IMR-90 (cell line): ENCODE measurements around the gene RAP2C. TPM values are rescaled to one million over a fixed set of nuclear protein-coding genes. Genes with fewer than 3 reads are reported as not detected.

Experiments used
- ATAC-seq: fragments of 200-7000 bp; cut with Tn5 transposase; 2 replicates; pipeline ENCODE4 v1.9.1; 2020; ENCODE audit warnings: low read depth, mild to moderate bottlenecking, moderate library complexity
- BruUV-seq: library from RNA; stranded (reverse); fragments of 400-500 nt; replicated peaks from 2 replicates; lab custom pipeline; 2021; lab: Mats Ljungman, UMichigan
- CTCF ChIA-PET: fragments of 300-600 bp; formaldehyde crosslinking; extraction: SDS; loops from one replicate; lab custom pipeline; 2021; ENCODE audit warnings: antibody characterized with exemption; lab: Yijun Ruan, JAX
- POLR2A ChIA-PET: fragments of 300-600 bp; sonication (Branson Sonifier 250); formaldehyde crosslinking; loops from one replicate; lab custom pipeline; 2022; ENCODE audit warnings: antibody characterized with exemption; ENCODE audit not compliant: unreplicated experiment; lab: Charles Lee
- DNase-seq: peaks from one replicate; pipeline ENCODE4 v3.0.0; 2013
- H2AFZ ChIP-seq: replicated peaks from 2 replicates; pipeline ENCODE3; 2013; ENCODE audit warnings: low read length, mild to moderate bottlenecking; ENCODE audit not compliant: poor library complexity
- H2AK5ac ChIP-seq: 2 replicates; pipeline ENCODE4 v1.6.1; 2013; ENCODE audit warnings: low read depth, low read length, inconsistent platforms
- H2AK9ac ChIP-seq: replicated peaks from 2 replicates; pipeline ENCODE3; 2013; ENCODE audit warnings: mild to moderate bottlenecking, low read depth, low read length, moderate library complexity; ENCODE audit not compliant: poor library complexity
- H2BK120ac ChIP-seq: 2 replicates; pipeline ENCODE4 v1.6.1; 2013; ENCODE audit warnings: low read depth, low read length, inconsistent platforms
- H2BK15ac ChIP-seq: 3 replicates; pipeline ENCODE4 v1.6.1; 2013; ENCODE audit warnings: low read depth, low read length, inconsistent platforms
- H2BK20ac ChIP-seq: 2 replicates; pipeline ENCODE4 v1.6.1; 2013; ENCODE audit warnings: low read depth, mild to moderate bottlenecking, inconsistent platforms, low read length, moderate library complexity
- H2BK5ac ChIP-seq: 2 replicates; pipeline ENCODE4 v1.6.1; 2013; ENCODE audit warnings: mild to moderate bottlenecking, low read depth, low read length, inconsistent platforms; ENCODE audit not compliant: poor library complexity, severe bottlenecking
- H3K14ac ChIP-seq: replicated peaks from 2 replicates; pipeline ENCODE4 v1.6.1; 2013; ENCODE audit warnings: low read depth, low read length, inconsistent platforms
- H3K18ac ChIP-seq: 2 replicates; pipeline ENCODE4 v1.6.1; 2013; ENCODE audit warnings: low read depth, low read length, control low read depth
- H3K23ac ChIP-seq: 2 replicates; pipeline ENCODE4 v1.6.1; 2013; ENCODE audit warnings: low read depth, low read length, inconsistent platforms
- H3K27ac ChIP-seq: 2 replicates; pipeline ENCODE4 v1.5.1; 2013; ENCODE audit warnings: mild to moderate bottlenecking, control low read depth, low read length; ENCODE audit not compliant: insufficient read depth
- H3K27me3 ChIP-seq: 2 replicates; pipeline ENCODE4 v1.6.1; 2013; ENCODE audit warnings: low read length; ENCODE audit not compliant: control insufficient read depth, insufficient read depth
- H3K36me3 ChIP-seq: 2 replicates; pipeline ENCODE4 v1.6.1; 2013; ENCODE audit warnings: low read length, mixed read lengths; ENCODE audit not compliant: control insufficient read depth, insufficient read depth
- H3K4ac ChIP-seq: 2 replicates; pipeline ENCODE4 v1.6.1; 2013; ENCODE audit warnings: low read depth, low read length, inconsistent platforms
- H3K4me1 ChIP-seq: 2 replicates; pipeline ENCODE4 v1.6.1; 2013; ENCODE audit warnings: low read length, mixed read lengths; ENCODE audit not compliant: control insufficient read depth, insufficient read depth
- H3K4me2 ChIP-seq: 2 replicates; pipeline ENCODE4 v1.6.1; 2013; ENCODE audit warnings: low read depth, mild to moderate bottlenecking, control low read depth, low read length, moderate library complexity
- H3K4me3 ChIP-seq: 2 replicates; pipeline ENCODE4 v1.5.1; 2013; ENCODE audit warnings: low read depth, mild to moderate bottlenecking, control low read depth, low read length, moderate library complexity; ENCODE audit not compliant: insufficient read depth
- H3K56ac ChIP-seq: 2 replicates; pipeline ENCODE4 v1.6.1; 2013; ENCODE audit warnings: low read length, inconsistent platforms; ENCODE audit not compliant: insufficient read depth; ENCODE audit errors: extremely low read depth
- H3K79me1 ChIP-seq, 2 experiments: 2 replicates each; pipeline ENCODE4 v1.6.1; 2013; ENCODE audit warnings: low read length in 2 of 2, inconsistent platforms in 1 of 2, low read depth in 1 of 2
- H3K9ac ChIP-seq: 2 replicates; pipeline ENCODE4 v1.6.1; 2013; ENCODE audit warnings: low read depth, low read length, control low read depth
- H3K9me1 ChIP-seq: 2 replicates; pipeline ENCODE4 v1.6.1; 2013; ENCODE audit warnings: low read length, inconsistent platforms; ENCODE audit not compliant: insufficient read depth
- H3K9me3 ChIP-seq: 2 replicates; pipeline ENCODE4 v1.6.1; 2013; ENCODE audit warnings: low read length; ENCODE audit not compliant: control insufficient read depth, insufficient read depth
- H4K20me1 ChIP-seq: 2 replicates; pipeline ENCODE4 v1.6.1; 2013; ENCODE audit warnings: low read length, inconsistent platforms; ENCODE audit not compliant: insufficient read depth
- H4K5ac ChIP-seq: 2 replicates; pipeline ENCODE4 v1.6.1; 2013; ENCODE audit warnings: mild to moderate bottlenecking, low read depth, low read length, control low read depth
- H4K8ac ChIP-seq, 2 experiments: 2 replicates each; pipeline ENCODE4 v1.6.1; 2013; ENCODE audit warnings: low read depth in 2 of 2, low read length in 2 of 2, control low read depth in 1 of 2, inconsistent platforms in 1 of 2
- H4K91ac ChIP-seq: 2 replicates; pipeline ENCODE4 v1.6.1; 2013; ENCODE audit warnings: low read depth, low read length, inconsistent platforms; ENCODE audit not compliant: insufficient read depth
- CEBPB ChIP-seq: IDR thresholded peaks from 2 replicates; pipeline ENCODE4 v1.6.1; 2012; ENCODE audit warnings: low read depth, low read length, improper control_type of control experiment
- CHD1 ChIP-seq: IDR thresholded peaks from 2 replicates; pipeline ENCODE4 v1.6.1; 2012; ENCODE audit warnings: low read depth, low read length, improper control_type of control experiment
- MAFK ChIP-seq: IDR thresholded peaks from 2 replicates; pipeline ENCODE4 v1.6.1; 2012; ENCODE audit warnings: low read depth, low read length, improper control_type of control experiment
- MAZ ChIP-seq: IDR thresholded peaks from 2 replicates; pipeline ENCODE4 v1.6.1; 2012; ENCODE audit warnings: low read depth, mild to moderate bottlenecking, low read length, improper control_type of control experiment, moderate library complexity, borderline replicate concordance
- MXI1 ChIP-seq: IDR thresholded peaks from 2 replicates; pipeline ENCODE4 v1.6.1; 2012; ENCODE audit warnings: low read depth, mild to moderate bottlenecking, low read length, moderate library complexity, borderline replicate concordance
- NFE2L2 ChIP-seq: fragments of 150-350 bp; IDR thresholded peaks from 2 replicates; pipeline ENCODE4 v1.6.1; 2016; ENCODE audit warnings: low read depth, mild to moderate bottlenecking, low read length
- POLR2A ChIP-seq: IDR thresholded peaks from 2 replicates; pipeline ENCODE4 v1.6.1; 2012; ENCODE audit warnings: mild to moderate bottlenecking, low read depth, low read length
- RCOR1 ChIP-seq: IDR thresholded peaks from 2 replicates; pipeline ENCODE4 v1.6.1; 2012; ENCODE audit warnings: mild to moderate bottlenecking, low read length, improper control_type of control experiment; ENCODE audit not compliant: insufficient replicate concordance
- RFX5 ChIP-seq: IDR thresholded peaks from 2 replicates; pipeline ENCODE4 v1.8.0; 2012; ENCODE audit warnings: low read depth, mild to moderate bottlenecking, low read length, moderate library complexity
- SMC3 ChIP-seq: fragments of 150-350 bp; IDR thresholded peaks from 2 replicates; pipeline ENCODE4 v1.6.1; 2016; ENCODE audit warnings: low read depth, mild to moderate bottlenecking, antibody characterized with exemption, low read length, moderate library complexity
- WGBS, 2 experiments: methylation state at CpG; one replicate each; pipeline versions ENCODE4 v1.1.5 to v1.1.7; 2013; ENCODE audit warnings: missing lambda C conversion rate in 2 of 2; ENCODE audit not compliant: insufficient read length in 1 of 2; ENCODE audit errors: extremely low coverage in 2 of 2; 5-methylcytosine and 5-hydroxymethylcytosine counted together
- dilution Hi-C: fragments of 300-500 bp; cut with HindIII; formaldehyde crosslinking; loops from one replicate; pipeline ENCODE4 v1.14.3; 2018; ENCODE audit warnings: low sequenced_read_pairs; ENCODE audit not compliant: unreplicated experiment
- in situ Hi-C: fragments of 300-500 bp; cut with MboI; formaldehyde crosslinking; loops from 3 replicates; pipeline ENCODE4 v1.14.3; 2019; ENCODE audit warnings: low sequenced_read_pairs, inconsistent platforms, mixed read lengths
- intact Hi-C: fragments of 100-400 bp; cut with micrococcal nuclease; formaldehyde crosslinking; loops from 2 replicates; pipeline ENCODE4 v1.10.0; 2022
- polyA plus RNA-seq, 3 experiments: library from polyadenylated mRNA; depleted of rRNA; stranded (reverse); fragments of >200 nt; gene quantifications; 2 replicates each; pipeline ENCODE4 v1.2.3, GENCODE V29; 2012; ENCODE audit warnings: low replicate concordance in 1 of 3
- total RNA-seq: library from RNA; depleted of rRNA; stranded (reverse); fragments of >200 nt; gene quantifications from 2 replicates; pipeline ENCODE4 v1.2.3, GENCODE V29; 2012
- TF ChIP-seq, protein P1 (sequence below): conservative IDR thresholded peaks from 2 replicates; pipeline ENCODE4 v1.5.1; 2012; ENCODE audit warnings: mild to moderate bottlenecking, low read depth, low read length, improper control_type of control experiment
- TF ChIP-seq, protein P2 (sequence below): fragments of 150-350 bp; IDR thresholded peaks from 2 replicates; pipeline ENCODE4 v1.6.1; 2016; ENCODE audit warnings: low read depth, mild to moderate bottlenecking, low read length, moderate library complexity, borderline replicate concordance
- TF ChIP-seq, protein P3 (sequence below): fragments of 150-350 bp; IDR thresholded peaks from 2 replicates; pipeline ENCODE4 v1.6.1; 2017; ENCODE audit warnings: mild to moderate bottlenecking, antibody characterized with exemption, low read length, low read depth

RAP2C gene
- total and polyA plus RNA-seq, 2 of the 4 experiments (the other 2 are of a cell fraction): 7.6 to 24.9 TPM

DNA sequence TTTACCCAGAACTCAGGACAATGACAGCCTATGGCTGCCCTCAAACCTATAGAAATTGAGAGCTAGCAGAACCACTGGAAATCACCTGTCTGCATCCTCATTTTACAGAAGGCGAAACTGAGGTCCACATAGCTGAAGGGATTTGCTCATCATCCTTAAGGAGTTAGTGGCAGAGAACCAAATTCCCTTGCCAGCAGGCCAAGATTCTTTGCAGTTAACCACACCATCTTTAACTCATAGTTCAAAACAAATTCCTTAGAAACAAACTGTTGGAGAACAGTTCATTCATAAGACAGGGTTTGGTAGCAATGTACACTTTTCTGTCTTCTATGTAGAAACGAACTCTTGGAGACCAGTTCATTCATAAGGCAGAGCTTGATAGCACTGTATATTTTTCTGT is 37.9 kb upstream of the RAP2C start:
- no peak overlapping the region for H2AK9ac ChIP-seq
- no peak overlapping the region for H4K91ac ChIP-seq
- no peak overlapping the region for H4K5ac ChIP-seq
- H3K23ac ChIP-seq: no peak overlapping the region
- no peak overlapping the region for H3K4me3 ChIP-seq
- intact Hi-C loops (no loop called here), in situ Hi-C loops (no loop called here), dilution Hi-C loops (no loop called here)
- TF ChIP-seq NFE2L2: no peak
- TF ChIP-seq, protein P1, sequence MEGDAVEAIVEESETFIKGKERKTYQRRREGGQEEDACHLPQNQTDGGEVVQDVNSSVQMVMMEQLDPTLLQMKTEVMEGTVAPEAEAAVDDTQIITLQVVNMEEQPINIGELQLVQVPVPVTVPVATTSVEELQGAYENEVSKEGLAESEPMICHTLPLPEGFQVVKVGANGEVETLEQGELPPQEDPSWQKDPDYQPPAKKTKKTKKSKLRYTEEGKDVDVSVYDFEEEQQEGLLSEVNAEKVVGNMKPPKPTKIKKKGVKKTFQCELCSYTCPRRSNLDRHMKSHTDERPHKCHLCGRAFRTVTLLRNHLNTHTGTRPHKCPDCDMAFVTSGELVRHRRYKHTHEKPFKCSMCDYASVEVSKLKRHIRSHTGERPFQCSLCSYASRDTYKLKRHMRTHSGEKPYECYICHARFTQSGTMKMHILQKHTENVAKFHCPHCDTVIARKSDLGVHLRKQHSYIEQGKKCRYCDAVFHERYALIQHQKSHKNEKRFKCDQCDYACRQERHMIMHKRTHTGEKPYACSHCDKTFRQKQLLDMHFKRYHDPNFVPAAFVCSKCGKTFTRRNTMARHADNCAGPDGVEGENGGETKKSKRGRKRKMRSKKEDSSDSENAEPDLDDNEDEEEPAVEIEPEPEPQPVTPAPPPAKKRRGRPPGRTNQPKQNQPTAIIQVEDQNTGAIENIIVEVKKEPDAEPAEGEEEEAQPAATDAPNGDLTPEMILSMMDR: no peak
- TF ChIP-seq MXI1: no peak
- no peak for TF ChIP-seq CHD1
- no peak for TF ChIP-seq RCOR1
- TF ChIP-seq MAZ: no peak
- no peak for TF ChIP-seq RFX5
- TF ChIP-seq, protein P2, sequence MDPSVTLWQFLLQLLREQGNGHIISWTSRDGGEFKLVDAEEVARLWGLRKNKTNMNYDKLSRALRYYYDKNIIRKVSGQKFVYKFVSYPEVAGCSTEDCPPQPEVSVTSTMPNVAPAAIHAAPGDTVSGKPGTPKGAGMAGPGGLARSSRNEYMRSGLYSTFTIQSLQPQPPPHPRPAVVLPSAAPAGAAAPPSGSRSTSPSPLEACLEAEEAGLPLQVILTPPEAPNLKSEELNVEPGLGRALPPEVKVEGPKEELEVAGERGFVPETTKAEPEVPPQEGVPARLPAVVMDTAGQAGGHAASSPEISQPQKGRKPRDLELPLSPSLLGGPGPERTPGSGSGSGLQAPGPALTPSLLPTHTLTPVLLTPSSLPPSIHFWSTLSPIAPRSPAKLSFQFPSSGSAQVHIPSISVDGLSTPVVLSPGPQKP: no peak
- TF ChIP-seq MAFK: no peak
- no peak for TF ChIP-seq SMC3
- TF ChIP-seq, protein P3, sequence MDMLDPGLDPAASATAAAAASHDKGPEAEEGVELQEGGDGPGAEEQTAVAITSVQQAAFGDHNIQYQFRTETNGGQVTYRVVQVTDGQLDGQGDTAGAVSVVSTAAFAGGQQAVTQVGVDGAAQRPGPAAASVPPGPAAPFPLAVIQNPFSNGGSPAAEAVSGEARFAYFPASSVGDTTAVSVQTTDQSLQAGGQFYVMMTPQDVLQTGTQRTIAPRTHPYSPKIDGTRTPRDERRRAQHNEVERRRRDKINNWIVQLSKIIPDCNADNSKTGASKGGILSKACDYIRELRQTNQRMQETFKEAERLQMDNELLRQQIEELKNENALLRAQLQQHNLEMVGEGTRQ: no peak
- TF ChIP-seq POLR2A: no peak
- no peak for TF ChIP-seq CEBPB
- no peaks in the 10 kb centered on the region for H3K79me1 ChIP-seq
- no peak overlapping the region for H3K4ac ChIP-seq
- ATAC-seq (peak; percentile 49), DNase-seq (peak; percentile 58)
- H2BK5ac ChIP-seq: no peak overlapping the region
- H3K4me1 ChIP-seq: no peaks in the 10 kb centered on the region
- POLR2A ChIA-PET: no interaction called here
- H3K27ac ChIP-seq: no peak overlapping the region
- H4K20me1 ChIP-seq: no peaks in the 10 kb centered on the region
- H3K4me2 ChIP-seq: no peak overlapping the region
- H2BK15ac ChIP-seq: no peak overlapping the region
- no peak overlapping the region for H2AFZ ChIP-seq
- CTCF ChIA-PET: no interaction called here
- H3K27me3 ChIP-seq: peaks cover 4% of the 10 kb centered on the region
- WGBS, 2 experiments: no CpG with 5 or more reads among the region's 2 CpGs
- BruUV-seq: no TSS peak
- no peak overlapping the region for H2BK120ac ChIP-seq
- no peak overlapping the region for H3K56ac ChIP-seq
- no peaks in the 10 kb centered on the region for H3K9me3 ChIP-seq
- H3K36me3 ChIP-seq: no peaks in the 10 kb centered on the region
- no peak overlapping the region for H3K18ac ChIP-seq
- H3K9me1 ChIP-seq: no peaks in the 10 kb centered on the region
- H3K14ac ChIP-seq: no peak overlapping the region
- H2BK20ac ChIP-seq: no peak overlapping the region
- no peak overlapping the region for H2AK5ac ChIP-seq
- H4K8ac ChIP-seq: no peak overlapping the region
- H3K9ac ChIP-seq: no peak overlapping the region
